Measurements from ENCODE around the gene EVA1C. TPM values are rescaled to one million over a fixed set of nuclear protein-coding genes. Genes with fewer than 3 reads are reported as not detected.

EVA1C gene
- total RNA-seq, 1 donor from 2014 or later = 1.2 TPM

DNA sequence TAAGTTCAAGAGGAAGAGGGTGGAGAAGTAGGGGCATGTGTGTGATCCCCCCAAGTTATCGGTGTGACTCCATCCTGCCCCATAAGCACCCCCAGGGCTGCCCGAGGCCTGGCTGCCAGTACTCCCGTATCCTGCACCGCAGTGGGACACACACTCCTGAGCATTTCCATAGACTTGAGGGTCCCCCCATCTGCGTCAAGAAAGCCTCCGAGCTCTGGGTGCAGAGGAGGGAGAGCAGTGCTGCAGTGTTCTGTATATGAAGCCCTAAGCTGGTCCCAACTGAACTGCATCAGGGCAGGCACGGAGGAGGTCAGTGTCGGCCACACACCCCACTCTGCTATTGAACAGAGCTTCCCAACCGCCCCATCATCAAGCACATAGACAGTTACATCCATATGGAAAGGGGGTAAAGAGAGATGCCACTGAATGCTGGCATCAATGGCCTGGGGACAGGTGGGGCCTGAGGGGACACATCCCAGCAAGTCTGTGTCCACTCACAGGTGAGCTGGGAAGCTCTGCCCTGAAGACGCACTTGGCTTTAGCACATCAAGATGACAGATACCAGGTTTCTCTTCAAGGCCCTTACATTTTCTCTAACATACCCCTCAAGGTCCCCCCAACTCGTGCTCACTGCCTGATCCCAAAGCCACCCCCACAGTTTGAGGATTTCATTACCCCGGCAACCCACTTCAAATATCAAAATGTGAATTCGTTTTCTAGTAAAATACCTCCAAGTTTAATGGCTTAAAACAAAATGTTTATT is 64.3 kb downstream of the EVA1C start:
- H3K9me3 Mint-ChIP-seq = no peaks in the 10 kb centered on the region
- no peak overlapping the region for H3K4me3 Mint-ChIP-seq
- no peak overlapping the region for H3K27ac ChIP-seq
- no peak overlapping the region for H3K4me2 ChIP-seq
- DNase-seq (ENCODE audit: low spot score) = no peak
- H3K4me3 ChIP-seq = no peak overlapping the region
- H3K36me3 Mint-ChIP-seq = no peaks in the 10 kb centered on the region
- peaks cover 8% of the 10 kb centered on the region for H3K27me3 Mint-ChIP-seq (ENCODE audit: insufficient read depth, low read depth)
- no peaks in the 10 kb centered on the region for H3F3A ChIP-seq (ENCODE audit: low read depth)
- no peaks in the 10 kb centered on the region for H3K36me3 ChIP-seq
- peaks cover 22% of the 10 kb centered on the region for H3K4me1 Mint-ChIP-seq
- H3K9ac ChIP-seq = no peak overlapping the region
- no peaks in the 10 kb centered on the region for H3K9me3 ChIP-seq (ENCODE audit: low read depth)
- no peaks in the 10 kb centered on the region for H3K4me1 ChIP-seq
- no peaks in the 10 kb centered on the region for H3K27me3 ChIP-seq
- no peak for TF ChIP-seq CTCF (IDR thresholded peaks at IDR 0.05)
- no peak for TF ChIP-seq EZH2 (IDR thresholded peaks at IDR 0.05)
- TF ChIP-seq EZH2phosphoT487 (IDR thresholded peaks at IDR 0.05) = no peak
- no peaks in the 10 kb centered on the region for H3K79me2 ChIP-seq (ENCODE audit: low read depth)
- H2AFZ ChIP-seq (replicated peaks) = no peak overlapping the region
- no peaks in the 10 kb centered on the region for H4K20me1 ChIP-seq (ENCODE audit: low read depth)
- H3K27ac Mint-ChIP-seq = peak overlapping the region; percentile 78

- Histone ChIP-seq H3K9ac (no peak overlapping the region), H3K9me3 (ENCODE audit: low read depth) (no peaks in the 10 kb centered on the region), H3K4me2 (no peak overlapping the region), H4K20me1 (ENCODE audit: low read depth) (no peaks in the 10 kb centered on the region), H3K36me3 (no peaks in the 10 kb centered on the region), H3K4me3 (no peak overlapping the region), H3K4me1 (no peaks in the 10 kb centered on the region), H3K27ac (no peak overlapping the region), H3K27me3 (no peaks in the 10 kb centered on the region), H2AFZ (replicated peaks) (no peak overlapping the region), H3K79me2 (ENCODE audit: low read depth) (no peaks in the 10 kb centered on the region), H3F3A (ENCODE audit: low read depth) (no peaks in the 10 kb centered on the region)
- no peak for DNase-seq (ENCODE audit: low spot score)
- Mint-ChIP-seq H3K36me3 (no peaks in the 10 kb centered on the region), H3K27me3 (ENCODE audit: insufficient read depth, low read depth) (peaks cover 8% of the 10 kb centered on the region), H3K27ac (peak overlapping the region; percentile 78), H3K4me1 (peaks cover 23% of the 10 kb centered on the region), H3K4me3 (no peak overlapping the region), H3K9me3 (no peaks in the 10 kb centered on the region)
- TF ChIP-seq EZH2phosphoT487 (IDR thresholded peaks at IDR 0.05) = no peak
- no peak for TF ChIP-seq CTCF (IDR thresholded peaks at IDR 0.05)
- TF ChIP-seq EZH2 (IDR thresholded peaks at IDR 0.05) = no peak
These were observed 64.9 kb downstream of the EVA1C start for GRCh38 chr21:32477424-32477745.

DNA sequence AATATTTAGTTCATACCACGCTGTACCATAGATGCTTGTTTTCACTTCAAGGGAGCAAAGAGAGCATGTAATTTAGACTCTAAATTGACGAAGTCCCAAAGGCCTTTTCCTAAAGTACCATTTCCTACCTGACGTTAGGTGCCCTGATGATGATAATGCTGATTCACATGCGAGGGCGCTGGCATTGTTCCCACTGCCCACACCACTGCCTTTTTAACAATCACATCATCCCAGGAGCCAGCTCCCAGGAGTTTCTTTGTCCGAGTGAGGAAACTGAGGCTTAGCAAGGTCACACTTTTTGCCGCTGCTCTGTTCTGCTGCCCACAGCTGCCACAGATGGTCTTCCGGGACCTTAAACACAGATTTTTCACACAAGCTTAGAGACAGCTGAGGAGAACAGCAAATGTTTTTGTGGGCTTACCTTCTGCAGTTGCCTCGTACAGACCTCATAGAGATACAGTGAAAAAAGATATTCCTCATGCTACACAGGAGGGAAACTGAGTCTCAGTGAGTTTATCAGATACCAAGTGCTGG is 69.4 kb downstream of the EVA1C start:
- Histone ChIP-seq H4K20me1 (ENCODE audit: low read depth) (no peaks in the 10 kb centered on the region), H3K9me3 (ENCODE audit: low read depth) (no peaks in the 10 kb centered on the region), H3K4me3 (no peak overlapping the region), H3K9ac (no peak overlapping the region), H3K4me1 (no peaks in the 10 kb centered on the region), H3K79me2 (ENCODE audit: low read depth) (no peaks in the 10 kb centered on the region), H3K36me3 (no peaks in the 10 kb centered on the region), H3F3A (ENCODE audit: low read depth) (no peaks in the 10 kb centered on the region), H3K27ac (no peak overlapping the region), H3K4me2 (no peak overlapping the region), H3K27me3 (no peaks in the 10 kb centered on the region), H2AFZ (replicated peaks) (no peak overlapping the region)
- Mint-ChIP-seq H3K27me3 (ENCODE audit: insufficient read depth, low read depth) (peaks cover 3% of the 10 kb centered on the region), H3K4me3 (no peak overlapping the region), H3K9me3 (no peaks in the 10 kb centered on the region), H3K27ac (no peak overlapping the region), H3K4me1 (peaks cover 6% of the 10 kb centered on the region), H3K36me3 (no peaks in the 10 kb centered on the region)
- DNase-seq (ENCODE audit: low spot score) = no peak
- TF ChIP-seq EZH2phosphoT487 (IDR thresholded peaks at IDR 0.05) = no peak
- TF ChIP-seq CTCF (IDR thresholded peaks at IDR 0.05) = no peak
- TF ChIP-seq EZH2 (IDR thresholded peaks at IDR 0.05) = no peak

Measured in neural progenitor cell (in vitro differentiated cells).